HEK293 (cell line): Measurements from ENCODE around the gene FBXO28.
A peak's percentile ranks its signal among the peaks of the same experiment; 100 is the strongest.

ENCODE experiments used
- CTCF ChIA-PET: fragments of 350-600 bp; formaldehyde crosslinking; extraction: SDS; loops from one replicate; lab custom pipeline; 2021; ENCODE audit warnings: antibody characterized with exemption; lab: Yijun Ruan, JAX
- POLR2A ChIA-PET: fragments of 300-600 bp; formaldehyde crosslinking; extraction: SDS; loops from one replicate; lab custom pipeline; 2020; ENCODE audit warnings: antibody characterized with exemption, inconsistent platforms; lab: Yijun Ruan, JAX
- H3K27ac ChIP-seq: fragments of 200-500 bp; sonication (Bioruptor generic); 2 replicates; pipeline ENCODE4 v1.5.1; 2014; ENCODE audit warnings: low read depth, low read length, control low read depth, inconsistent platforms; ENCODE audit errors: extremely low read depth
- H3K36me3 ChIP-seq, 2 experiments: fragments of 200-500 bp in 1 of 2; sonication (Bioruptor generic) in 1 of 2; 1 replicate in 1 of 2; 2 replicates in 1 of 2; pipeline ENCODE4 v1.5.1; 2014 to 2017; ENCODE audit warnings: inconsistent platforms in 2 of 2, low read length in 2 of 2; ENCODE audit not compliant: control insufficient read depth in 2 of 2, insufficient read depth in 1 of 2
- H3K4me1 ChIP-seq: fragments of 200-500 bp; sonication (Bioruptor generic); 2 replicates; pipeline ENCODE4 v1.5.1; 2014; ENCODE audit warnings: mild to moderate bottlenecking, low read length, inconsistent platforms; ENCODE audit not compliant: control insufficient read depth, insufficient read depth
- H3K4me3 ChIP-seq: 2 replicates; pipeline ENCODE4 v1.5.1; 2011; ENCODE audit warnings: low read depth, mild to moderate bottlenecking, control low read depth, low read length, moderate library complexity
- H3K9me3 ChIP-seq: fragments of 200-500 bp; sonication (Bioruptor generic); 2 replicates; pipeline ENCODE4 v1.5.1; 2014; ENCODE audit warnings: low read depth, low read length, inconsistent platforms; ENCODE audit not compliant: control insufficient read depth, insufficient read depth
- SCRT2 ChIP-seq: fragments of 450-650 bp; formaldehyde crosslinking; IDR thresholded peaks from 2 replicates; pipeline ENCODE4 v1.5.1; 2016; ENCODE audit warnings: missing biosample characterization, missing genetic modification characterization
- SETDB1 ChIP-seq: IDR thresholded peaks from one replicate; pipeline ENCODE4 v1.6.1; 2017; ENCODE audit warnings: mild to moderate bottlenecking, low read length, moderate library complexity, mixed read lengths; ENCODE audit not compliant: insufficient read length
- SP7 ChIP-seq: fragments of 450-650 bp; formaldehyde crosslinking; IDR thresholded peaks from 2 replicates; pipeline ENCODE4 v1.5.1; 2016; ENCODE audit warnings: missing biosample characterization, missing genetic modification characterization
- ZNF114 ChIP-seq: fragments of 450-650 bp; formaldehyde crosslinking; IDR thresholded peaks from 2 replicates; pipeline ENCODE4 v1.5.0; 2017; ENCODE audit warnings: missing biosample characterization, missing genetic modification characterization
- ZNF146 ChIP-seq: fragments of 450-650 bp; formaldehyde crosslinking; IDR thresholded peaks from 2 replicates; pipeline ENCODE4 v1.5.1; 2016; ENCODE audit warnings: missing biosample characterization, missing genetic modification characterization
- ZNF184 ChIP-seq: fragments of 450-650 bp; IDR thresholded peaks from 2 replicates; pipeline ENCODE4 v1.5.1; 2018; ENCODE audit warnings: missing biosample characterization, mild to moderate bottlenecking, missing genetic modification characterization
- ZNF311 ChIP-seq: fragments of 450-650 bp; formaldehyde crosslinking; IDR thresholded peaks from 2 replicates; pipeline ENCODE4 v1.5.1; 2017; ENCODE audit warnings: missing biosample characterization, missing genetic modification characterization, borderline replicate concordance
- ZNF391 ChIP-seq: fragments of 450-650 bp; formaldehyde crosslinking; IDR thresholded peaks from 2 replicates; pipeline ENCODE4 v1.5.1; 2016; ENCODE audit warnings: low read depth, missing biosample characterization, missing genetic modification characterization, borderline replicate concordance
- ZNF555 ChIP-seq: fragments of 450-650 bp; formaldehyde crosslinking; conservative IDR thresholded peaks from 2 replicates; pipeline ENCODE4 v1.5.1; 2017; ENCODE audit warnings: missing biosample characterization, mild to moderate bottlenecking, missing genetic modification characterization, inconsistent platforms
- ZNF600 ChIP-seq: fragments of 450-650 bp; formaldehyde crosslinking; IDR thresholded peaks from 2 replicates; pipeline ENCODE4 v1.5.1; 2016; ENCODE audit warnings: missing biosample characterization, missing genetic modification characterization
- ZNF623 ChIP-seq: fragments of 450-650 bp; formaldehyde crosslinking; IDR thresholded peaks from 2 replicates; pipeline ENCODE4 v1.5.1; 2016; ENCODE audit warnings: missing biosample characterization, missing genetic modification characterization
- ZNF626 ChIP-seq: fragments of 450-650 bp; sonication (Bioruptor Pico); formaldehyde crosslinking; IDR thresholded peaks from 2 replicates; pipeline ENCODE4 v1.5.1; 2018; ENCODE audit warnings: missing biosample characterization, missing genetic modification characterization, inconsistent platforms
- ZNF677 ChIP-seq: fragments of 450-650 bp; IDR thresholded peaks from 2 replicates; pipeline ENCODE4 v1.5.0; 2018; ENCODE audit warnings: missing biosample characterization, mild to moderate bottlenecking, missing genetic modification characterization, moderate library complexity
- ZNF785 ChIP-seq: fragments of 450-650 bp; formaldehyde crosslinking; IDR thresholded peaks from 2 replicates; pipeline ENCODE4 v1.5.1; 2016; ENCODE audit warnings: missing biosample characterization, missing genetic modification characterization
- TF ChIP-seq, protein P1 (sequence below): fragments of 450-650 bp; formaldehyde crosslinking; IDR thresholded peaks from 2 replicates; pipeline ENCODE4 v1.5.1; 2016; ENCODE audit warnings: missing biosample characterization, missing genetic modification characterization
- TF ChIP-seq, protein P2 (sequence below): fragments of 450-650 bp; formaldehyde crosslinking; IDR thresholded peaks from 2 replicates; pipeline ENCODE4 v1.5.1; 2016; ENCODE audit warnings: missing biosample characterization, missing genetic modification characterization
- TF ChIP-seq, protein P3 (sequence below): fragments of 450-650 bp; formaldehyde crosslinking; IDR thresholded peaks from 2 replicates; pipeline ENCODE4 v1.5.1; 2016; ENCODE audit warnings: missing biosample characterization, missing genetic modification characterization
- TF ChIP-seq, protein P4 (sequence below): fragments of 450-650 bp; formaldehyde crosslinking; IDR thresholded peaks from 2 replicates; pipeline ENCODE4 v1.5.1; 2016; ENCODE audit warnings: missing biosample characterization, missing genetic modification characterization
- TF ChIP-seq, protein P5 (sequence below): fragments of 450-650 bp; formaldehyde crosslinking; IDR thresholded peaks from 2 replicates; pipeline ENCODE4 v1.5.1; 2016; ENCODE audit warnings: missing biosample characterization, missing genetic modification characterization

The FBXO28 gene

DNA sequence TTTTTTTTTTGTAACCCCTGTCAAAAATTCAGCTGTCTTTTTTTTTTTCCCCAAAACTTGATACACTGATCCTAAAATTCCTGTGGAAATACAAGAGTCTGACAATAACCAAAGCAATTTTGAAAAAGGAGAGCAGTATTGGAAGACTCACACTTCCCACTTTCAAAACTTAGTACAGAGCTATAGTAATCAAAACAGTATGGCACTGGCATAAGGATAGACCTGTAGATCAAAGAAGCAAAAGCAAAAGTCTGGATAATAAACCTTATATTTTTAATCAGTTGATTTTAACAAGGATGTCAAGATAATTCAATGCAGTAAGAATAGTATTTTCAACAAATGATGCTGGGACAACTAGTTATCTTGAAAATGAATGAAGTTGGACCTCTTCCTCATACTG, 17.3 kb downstream of the FBXO28 start:
- CTCF ChIA-PET, result interaction anchor here (0.7 kb wide), 1 partner anchor 283 kb away, joined by 3 read pairs; no protein-coding TSS in a partner anchor

DNA sequence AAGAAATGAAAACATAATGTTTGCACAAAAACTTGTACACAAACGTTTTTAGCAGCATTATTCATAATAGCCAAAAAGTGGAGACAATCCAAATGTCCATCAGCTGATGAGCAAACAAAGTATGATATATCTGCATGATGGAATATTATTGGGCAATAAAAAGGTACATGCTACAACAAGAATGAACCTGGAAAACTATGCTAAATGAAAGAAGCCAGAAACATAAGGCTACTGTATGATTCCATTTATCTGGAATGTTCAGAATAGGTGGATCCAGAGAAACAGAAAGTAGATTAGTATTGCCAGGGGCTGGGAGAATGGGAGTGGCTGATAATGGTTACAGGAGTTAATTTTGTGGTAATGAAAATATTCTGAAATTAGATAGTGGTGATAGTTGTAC, 19.0 kb downstream of the FBXO28 start:
- Histone ChIP-seq H3K4me3 (no peak overlapping the region), H3K27ac (no peak overlapping the region), H3K9me3 (no peaks in the 10 kb centered on the region), H3K4me1 (no peaks in the 10 kb centered on the region), H3K36me3 (peaks cover 65 to 77% of the 10 kb centered on the region in 2 experiments)
- ChIA-PET CTCF (no interaction called here), POLR2A (no interaction called here)
- TF ChIP-seq ZNF623 (tag by site-specific recombination) (no peak), ZNF146 (tag by site-specific recombination) (peak; percentile 75), ZNF677 (tag by site-specific recombination) (no peak)

More for the DNA sequence above, 17.3 kb downstream of the FBXO28 start:
- Histone ChIP-seq H3K27ac (no peak overlapping the region), H3K4me3 (no peak overlapping the region), H3K36me3 (peaks cover 55 to 68% of the 10 kb centered on the region in 2 experiments), H3K4me1 (no peaks in the 10 kb centered on the region), H3K9me3 (no peaks in the 10 kb centered on the region)
- POLR2A ChIA-PET, result no interaction called here
- TF ChIP-seq ZNF184 (tag by site-specific recombination) (0 out of 2 replicates have a peak, but pooled peaks have one; percentile 26), SETDB1 (peak; percentile 47), SCRT2 (peak; percentile 54; the same call in 1 of the 2 replicates), ZNF785 (no peak), ZNF626 (tag by site-specific recombination) (0 out of 2 replicates have a peak, but pooled peaks have one; percentile 12), ZNF114 (tag by site-specific recombination) (no peak)
- TF ChIP-seq, protein P1, sequence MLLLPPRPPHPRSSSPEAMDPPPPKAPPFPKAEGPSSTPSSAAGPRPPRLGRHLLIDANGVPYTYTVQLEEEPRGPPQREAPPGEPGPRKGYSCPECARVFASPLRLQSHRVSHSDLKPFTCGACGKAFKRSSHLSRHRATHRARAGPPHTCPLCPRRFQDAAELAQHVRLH (tag by site-specific recombination), result 0 out of 2 replicates have a peak, but pooled peaks have one; percentile 51
- TF ChIP-seq, protein P2, sequence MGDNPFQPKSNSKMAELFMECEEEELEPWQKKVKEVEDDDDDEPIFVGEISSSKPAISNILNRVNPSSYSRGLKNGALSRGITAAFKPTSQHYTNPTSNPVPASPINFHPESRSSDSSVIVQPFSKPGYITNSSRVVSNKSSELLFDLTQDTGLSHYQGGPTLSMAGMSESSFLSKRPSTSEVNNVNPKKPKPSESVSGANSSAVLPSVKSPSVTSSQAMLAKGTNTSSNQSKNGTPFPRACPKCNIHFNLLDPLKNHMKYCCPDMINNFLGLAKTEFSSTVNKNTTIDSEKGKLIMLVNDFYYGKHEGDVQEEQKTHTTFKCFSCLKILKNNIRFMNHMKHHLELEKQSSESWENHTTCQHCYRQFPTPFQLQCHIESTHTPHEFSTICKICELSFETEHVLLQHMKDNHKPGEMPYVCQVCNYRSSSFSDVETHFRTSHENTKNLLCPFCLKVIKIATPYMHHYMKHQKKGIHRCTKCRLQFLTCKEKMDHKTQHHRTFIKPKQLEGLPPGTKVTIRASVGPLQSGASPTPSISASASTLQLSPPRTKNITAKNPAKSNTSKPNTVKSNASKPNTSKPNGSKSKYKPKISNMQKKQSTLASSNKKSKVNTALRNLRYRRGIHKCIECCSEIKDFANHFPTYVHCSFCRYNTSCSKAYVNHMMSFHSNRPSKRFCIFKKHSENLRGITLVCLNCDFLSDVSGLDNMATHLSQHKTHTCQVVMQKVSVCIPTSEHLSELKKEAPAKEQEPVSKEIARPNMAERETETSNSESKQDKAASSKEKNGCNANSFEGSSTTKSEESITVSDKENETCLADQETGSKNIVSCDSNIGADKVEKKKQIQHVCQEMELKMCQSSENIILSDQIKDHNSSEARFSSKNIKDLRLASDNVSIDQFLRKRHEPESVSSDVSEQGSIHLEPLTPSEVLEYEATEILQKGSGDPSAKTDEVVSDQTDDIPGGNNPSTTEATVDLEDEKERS (tag by site-specific recombination), result peak; percentile 91
- TF ChIP-seq, protein P3, sequence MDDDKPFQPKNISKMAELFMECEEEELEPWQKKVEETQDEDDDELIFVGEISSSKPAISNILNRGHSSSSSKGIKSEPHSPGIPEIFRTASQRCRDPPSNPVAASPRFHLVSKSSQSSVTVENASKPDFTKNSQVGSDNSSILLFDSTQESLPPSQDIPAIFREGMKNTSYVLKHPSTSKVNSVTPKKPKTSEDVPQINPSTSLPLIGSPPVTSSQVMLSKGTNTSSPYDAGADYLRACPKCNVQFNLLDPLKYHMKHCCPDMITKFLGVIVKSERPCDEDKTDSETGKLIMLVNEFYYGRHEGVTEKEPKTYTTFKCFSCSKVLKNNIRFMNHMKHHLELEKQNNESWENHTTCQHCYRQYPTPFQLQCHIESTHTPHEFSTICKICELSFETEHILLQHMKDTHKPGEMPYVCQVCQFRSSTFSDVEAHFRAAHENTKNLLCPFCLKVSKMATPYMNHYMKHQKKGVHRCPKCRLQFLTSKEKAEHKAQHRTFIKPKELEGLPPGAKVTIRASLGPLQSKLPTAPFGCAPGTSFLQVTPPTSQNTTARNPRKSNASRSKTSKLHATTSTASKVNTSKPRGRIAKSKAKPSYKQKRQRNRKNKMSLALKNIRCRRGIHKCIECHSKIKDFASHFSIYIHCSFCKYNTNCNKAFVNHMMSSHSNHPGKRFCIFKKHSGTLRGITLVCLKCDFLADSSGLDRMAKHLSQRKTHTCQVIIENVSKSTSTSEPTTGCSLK, result 0 out of 2 replicates have a peak, but pooled peaks have one; percentile 60

DNA sequence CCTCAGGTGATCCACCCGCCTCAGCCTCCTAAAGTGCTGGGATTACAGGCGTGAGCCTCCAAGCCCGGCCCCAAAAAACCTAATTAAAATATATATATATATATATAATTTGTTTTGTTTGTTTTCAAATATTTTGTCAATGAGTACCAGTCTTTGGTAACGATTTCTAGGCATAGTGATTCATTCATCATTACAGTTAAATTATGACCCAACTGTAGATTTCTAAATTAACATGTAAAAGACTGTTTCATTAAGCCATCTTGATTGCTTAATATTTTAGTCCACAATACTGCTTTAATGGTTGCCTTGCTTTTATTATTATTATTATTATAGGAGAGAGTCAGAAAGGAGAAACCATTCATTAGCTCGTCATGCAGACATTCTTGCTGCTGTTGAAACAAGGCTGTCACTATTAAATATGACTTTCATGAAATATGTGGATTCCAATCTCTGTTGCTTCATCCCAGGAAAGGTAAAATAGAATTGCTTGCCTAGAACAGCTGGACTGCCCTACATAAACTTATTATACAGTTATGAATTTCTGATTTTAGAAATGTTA, 19.9 kb downstream of the FBXO28 start:
- Histone ChIP-seq H3K4me1 (no peaks in the 10 kb centered on the region), H3K4me3 (no peak overlapping the region), H3K36me3 (peaks cover 72 to 83% of the 10 kb centered on the region in 2 experiments), H3K9me3 (no peaks in the 10 kb centered on the region), H3K27ac (no peak overlapping the region)
- ChIA-PET POLR2A (interaction anchor here (0.6 kb wide), 1 partner anchor 60 kb away, joined by 6 read pairs; no protein-coding TSS in a partner anchor), CTCF (interaction anchor here (0.6 to 2.3 kb wide), 3 partner anchors 16 to 135 kb away, joined by 3 to 8 read pairs (median 3); no protein-coding TSS in a partner anchor)
- no peak for TF ChIP-seq ZNF391 (tag by site-specific recombination)
- TF ChIP-seq SP7 (tag by site-specific recombination), result peak; percentile 51
- TF ChIP-seq, protein P4, sequence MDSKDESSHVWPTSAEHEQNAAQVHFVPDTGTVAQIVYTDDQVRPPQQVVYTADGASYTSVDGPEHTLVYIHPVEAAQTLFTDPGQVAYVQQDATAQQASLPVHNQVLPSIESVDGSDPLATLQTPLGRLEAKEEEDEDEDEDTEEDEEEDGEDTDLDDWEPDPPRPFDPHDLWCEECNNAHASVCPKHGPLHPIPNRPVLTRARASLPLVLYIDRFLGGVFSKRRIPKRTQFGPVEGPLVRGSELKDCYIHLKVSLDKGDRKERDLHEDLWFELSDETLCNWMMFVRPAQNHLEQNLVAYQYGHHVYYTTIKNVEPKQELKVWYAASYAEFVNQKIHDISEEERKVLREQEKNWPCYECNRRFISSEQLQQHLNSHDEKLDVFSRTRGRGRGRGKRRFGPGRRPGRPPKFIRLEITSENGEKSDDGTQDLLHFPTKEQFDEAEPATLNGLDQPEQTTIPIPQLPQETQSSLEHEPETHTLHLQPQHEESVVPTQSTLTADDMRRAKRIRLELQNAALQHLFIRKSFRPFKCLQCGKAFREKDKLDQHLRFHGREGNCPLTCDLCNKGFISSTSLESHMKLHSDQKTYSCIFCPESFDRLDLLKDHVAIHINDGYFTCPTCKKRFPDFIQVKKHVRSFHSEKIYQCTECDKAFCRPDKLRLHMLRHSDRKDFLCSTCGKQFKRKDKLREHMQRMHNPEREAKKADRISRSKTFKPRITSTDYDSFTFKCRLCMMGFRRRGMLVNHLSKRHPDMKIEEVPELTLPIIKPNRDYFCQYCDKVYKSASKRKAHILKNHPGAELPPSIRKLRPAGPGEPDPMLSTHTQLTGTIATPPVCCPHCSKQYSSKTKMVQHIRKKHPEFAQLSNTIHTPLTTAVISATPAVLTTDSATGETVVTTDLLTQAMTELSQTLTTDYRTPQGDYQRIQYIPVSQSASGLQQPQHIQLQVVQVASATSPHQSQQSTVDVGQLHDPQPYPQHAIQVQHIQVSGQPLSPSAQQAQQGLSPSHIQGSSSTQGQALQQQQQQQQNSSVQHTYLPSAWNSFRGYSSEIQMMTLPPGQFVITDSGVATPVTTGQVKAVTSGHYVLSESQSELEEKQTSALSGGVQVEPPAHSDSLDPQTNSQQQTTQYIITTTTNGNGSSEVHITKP (tag by site-specific recombination), result no peak
- TF ChIP-seq, protein P5, sequence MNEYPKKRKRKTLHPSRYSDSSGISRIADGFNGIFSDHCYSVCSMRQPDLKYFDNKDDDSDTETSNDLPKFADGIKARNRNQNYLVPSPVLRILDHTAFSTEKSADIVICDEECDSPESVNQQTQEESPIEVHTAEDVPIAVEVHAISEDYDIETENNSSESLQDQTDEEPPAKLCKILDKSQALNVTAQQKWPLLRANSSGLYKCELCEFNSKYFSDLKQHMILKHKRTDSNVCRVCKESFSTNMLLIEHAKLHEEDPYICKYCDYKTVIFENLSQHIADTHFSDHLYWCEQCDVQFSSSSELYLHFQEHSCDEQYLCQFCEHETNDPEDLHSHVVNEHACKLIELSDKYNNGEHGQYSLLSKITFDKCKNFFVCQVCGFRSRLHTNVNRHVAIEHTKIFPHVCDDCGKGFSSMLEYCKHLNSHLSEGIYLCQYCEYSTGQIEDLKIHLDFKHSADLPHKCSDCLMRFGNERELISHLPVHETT, result no peak
- TF ChIP-seq ZNF555 (tag by site-specific recombination), result no peak
- TF ChIP-seq ZNF600 (tag by site-specific recombination), result no peak
- no peak for TF ChIP-seq ZNF311 (tag by site-specific recombination)
